Activated CD8-positive, alpha-beta memory T cell treated with anti-CD3 and anti-CD28 coated beads for 48 hours (primary cell): Measurements from ENCODE around the gene MRPS34.
"Not testable (repeated sequence)": the region's sequence is repeated elsewhere in the genome, so short reads cannot be mapped to it uniquely, and the experiment has no call there.

Experiments used
- DNase-seq, 3 experiments: peaks; one replicate each; pipeline ENCODE4 v3.0.0-alpha.2; 2020; ENCODE audit warnings: low read depth in 2 of 3, low spot score in 2 of 3

Gene MRPS34

GRCh38 chr16:1772908-1773702 is at the start of gene MRPS34:
Gene MRPS34 (minus strand): TSS chr16:1773134. CDS start chr16:1773119, 15 bp downstream.
- peak; percentile 65 to 77 (median 66) for DNase-seq

DNA sequence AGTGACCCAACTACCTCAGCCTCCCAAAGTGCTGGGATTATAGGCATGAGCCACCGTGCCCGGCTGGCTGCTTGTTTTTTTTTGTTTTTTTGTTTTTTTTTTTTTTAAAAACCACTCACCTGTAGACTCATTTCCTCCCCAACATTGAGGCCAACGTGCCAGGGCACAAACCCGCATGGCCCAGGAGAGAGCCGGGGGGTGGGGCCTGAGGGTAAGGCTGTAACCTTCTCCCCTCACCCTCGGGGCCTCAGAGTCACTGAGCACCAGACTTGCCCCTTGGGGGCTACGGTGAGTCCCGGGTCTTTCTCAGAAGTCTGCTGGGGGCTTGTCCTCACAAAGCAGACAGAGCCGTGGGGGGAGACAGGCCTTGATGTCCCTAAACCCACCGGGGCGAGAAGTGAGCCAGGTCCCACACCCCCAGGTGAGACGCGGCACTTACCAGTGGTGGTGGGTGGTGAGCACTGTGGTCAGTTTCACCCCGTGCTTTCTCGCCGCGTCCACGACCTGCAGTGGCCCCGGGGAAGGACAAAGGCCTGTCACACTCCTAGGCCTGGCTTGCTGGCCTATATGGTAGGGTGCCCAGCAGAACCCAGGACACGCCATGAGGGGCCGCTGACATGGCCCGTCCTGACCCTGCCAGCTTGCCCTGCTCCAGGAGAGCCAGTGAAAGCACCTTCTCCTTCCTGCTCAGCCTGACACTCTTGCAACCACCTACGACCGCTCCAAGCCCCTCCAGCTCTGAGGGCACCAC is 49.1 kb upstream of the MRPS34 start:
- DNase-seq, result no peak

DNA sequence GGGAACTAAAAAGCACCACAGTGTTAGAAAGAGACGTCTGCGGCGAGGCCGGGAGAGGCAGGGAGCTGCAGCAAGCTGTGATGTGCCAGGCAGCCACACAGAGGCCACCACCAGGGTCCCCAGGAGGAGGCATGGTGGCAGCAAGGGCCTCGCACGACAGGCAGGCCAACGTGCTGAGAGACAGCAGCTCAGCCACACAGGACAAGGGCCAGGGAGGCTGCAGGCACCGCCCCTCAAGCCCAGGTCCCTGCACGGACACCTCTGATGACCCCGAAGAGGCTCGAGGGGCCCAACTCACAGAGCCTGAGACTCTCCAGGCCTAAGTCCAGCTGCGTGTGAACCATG is 48.0 kb upstream of the MRPS34 start:
- no peak for DNase-seq

- DNase-seq, result no peak
Measured at GRCh38 chr16:1820096-1820945, 47.4 kb upstream of the MRPS34 start.

DNA sequence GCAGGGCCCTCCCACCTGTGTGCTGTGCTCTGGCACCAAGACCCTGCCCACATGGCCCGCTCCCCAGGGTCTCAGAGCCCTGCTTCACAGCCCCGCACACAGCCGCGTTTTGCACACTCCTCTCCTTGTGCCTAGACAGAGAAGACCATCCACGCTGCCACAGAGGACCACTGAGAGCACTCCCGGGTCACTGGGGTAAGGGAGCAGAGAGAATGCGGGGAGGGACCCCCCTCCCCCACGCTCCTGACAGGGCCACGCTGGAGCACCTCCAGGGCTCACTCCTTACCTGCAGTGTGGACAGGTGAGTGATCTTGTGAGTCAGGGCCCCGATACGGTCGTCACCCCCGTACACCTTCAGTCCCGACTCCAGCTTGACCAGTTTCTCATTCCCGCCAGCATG is 46.7 kb upstream of the MRPS34 start:
- no peak for DNase-seq

DNA sequence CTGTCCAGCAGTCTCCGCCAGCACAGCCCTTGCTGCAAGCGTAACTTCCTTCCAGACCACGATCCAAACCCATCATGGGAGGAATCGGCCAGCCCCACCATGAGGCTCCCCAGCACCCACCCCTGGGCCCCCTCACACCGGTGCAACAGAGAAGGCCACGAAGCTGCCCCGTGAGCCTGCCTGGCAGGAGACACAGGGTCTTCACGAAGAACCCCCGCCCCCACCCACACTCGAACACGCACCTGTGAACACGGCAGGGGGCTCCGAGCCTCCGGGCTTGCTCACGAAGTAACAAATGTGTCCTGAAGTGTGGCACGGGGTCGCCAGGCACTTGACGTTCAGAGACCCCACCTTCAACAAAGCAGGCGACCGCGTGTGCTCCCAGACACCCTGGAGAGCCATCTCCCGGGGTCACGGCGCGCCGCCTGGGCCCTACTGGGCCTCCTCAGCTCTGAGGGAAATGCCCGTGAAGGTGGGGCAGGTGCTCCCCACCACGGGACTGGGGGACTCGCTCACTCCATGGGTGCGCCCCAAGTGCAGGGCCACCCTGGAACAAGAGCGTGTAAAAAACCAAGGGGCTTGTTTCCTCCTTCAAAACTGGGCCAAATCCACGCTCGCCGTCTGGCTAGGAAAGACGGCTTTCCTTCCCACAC is 46.1 kb upstream of the MRPS34 start:
- no peak for DNase-seq

DNA sequence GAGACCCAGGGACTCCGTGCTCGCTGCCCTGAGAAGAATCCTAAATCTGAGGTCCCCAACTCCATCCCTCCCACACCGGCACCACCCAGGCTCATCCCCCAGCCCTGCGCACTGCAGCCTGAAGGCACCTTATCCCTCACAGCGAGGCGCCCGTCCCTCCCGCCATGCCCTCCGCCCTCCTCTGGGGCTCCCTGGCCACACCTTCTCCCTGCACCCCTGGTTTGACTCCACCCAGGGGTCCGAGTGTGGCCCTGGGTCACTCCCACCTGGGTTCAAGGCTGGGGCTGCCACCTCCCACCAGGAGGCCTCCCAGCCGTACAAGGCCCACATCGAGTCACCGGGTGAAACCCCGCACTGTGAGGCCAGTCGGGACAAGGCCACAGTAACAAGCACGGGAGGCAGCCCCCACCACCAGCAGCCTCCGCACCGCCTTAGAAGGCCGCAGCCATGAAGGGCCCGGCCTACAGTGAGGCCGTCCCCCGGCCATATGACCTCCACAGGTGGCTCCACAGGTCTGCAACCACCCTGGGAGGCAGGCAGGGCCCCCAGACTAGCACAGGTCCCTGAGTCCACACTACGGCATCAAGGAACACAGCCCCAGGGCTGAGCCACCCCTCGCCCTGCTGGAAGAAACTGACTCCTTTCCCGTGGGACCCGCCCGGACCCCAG is 45.4 kb upstream of the MRPS34 start:
- no peak for DNase-seq

GRCh38 chr16:1817716-1818115 is 44.8 kb upstream of the MRPS34 start:
- no peak for DNase-seq

DNA sequence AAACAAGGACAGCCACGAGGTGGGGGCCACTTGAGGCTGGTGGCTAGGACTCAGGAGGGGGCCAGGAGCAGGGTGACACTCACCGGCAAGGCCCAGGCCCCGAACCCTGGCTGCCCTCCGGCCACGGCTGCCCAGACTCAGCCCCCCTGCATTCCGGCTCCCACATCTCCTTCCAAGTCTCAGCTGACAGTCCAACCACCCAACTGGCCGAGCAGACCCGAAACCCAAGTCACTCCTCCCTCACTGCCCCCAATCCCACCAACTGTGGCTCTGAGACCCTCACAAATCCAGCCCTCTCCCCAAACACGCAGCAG is 44.3 kb upstream of the MRPS34 start:
- DNase-seq, result no peak

- DNase-seq, result no peak
Measured at GRCh38 chr16:1816396-1817275, 43.7 kb upstream of the MRPS34 start.

GRCh38 chr16:1815461-1815860 is 42.5 kb upstream of the MRPS34 start:
- DNase-seq, result no peak

DNA sequence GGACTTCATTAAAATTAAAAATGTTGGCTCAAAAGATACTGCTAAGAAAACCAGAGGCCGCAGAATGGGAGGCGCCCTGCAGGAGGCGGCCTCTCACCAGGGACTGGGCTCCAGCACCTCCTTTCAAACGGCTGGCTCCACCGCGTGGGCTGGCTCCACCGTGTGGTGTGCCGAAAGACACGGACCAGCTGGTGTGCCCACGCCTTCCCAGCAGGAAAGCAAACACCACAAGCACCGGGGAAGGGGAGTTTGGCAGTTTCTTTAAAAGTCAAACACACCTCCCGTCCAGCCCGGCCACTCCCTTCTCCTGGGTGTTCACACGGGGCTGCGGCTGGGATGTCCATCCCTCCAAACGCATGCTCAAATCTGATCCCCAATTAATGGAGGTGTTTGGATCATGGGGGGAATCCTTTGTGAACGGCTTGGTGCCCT is 39.8 kb upstream of the MRPS34 start:
- peak in 1 of 3 experiments; percentile 17 for DNase-seq

DNA sequence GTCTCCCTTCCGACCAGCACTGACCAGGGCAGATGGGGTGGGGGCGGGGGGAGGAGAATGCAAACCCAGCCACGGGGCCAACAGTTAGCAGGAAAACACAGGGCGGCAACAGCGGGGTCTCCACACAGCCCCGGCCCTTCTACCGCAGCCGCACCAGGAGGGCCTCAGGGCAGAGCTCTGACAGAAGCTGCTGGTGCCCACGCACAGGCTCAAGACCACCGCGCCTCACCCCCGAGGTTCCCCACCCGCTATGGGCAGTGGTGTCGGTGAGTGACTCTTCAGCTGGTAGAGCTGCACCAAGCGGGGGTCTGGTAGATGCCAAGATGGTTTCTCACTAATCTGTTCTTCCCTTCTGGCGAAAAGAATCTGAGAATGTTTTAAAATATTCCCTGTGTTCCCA is 37.6 kb upstream of the MRPS34 start:
- DNase-seq, result no peak

DNA sequence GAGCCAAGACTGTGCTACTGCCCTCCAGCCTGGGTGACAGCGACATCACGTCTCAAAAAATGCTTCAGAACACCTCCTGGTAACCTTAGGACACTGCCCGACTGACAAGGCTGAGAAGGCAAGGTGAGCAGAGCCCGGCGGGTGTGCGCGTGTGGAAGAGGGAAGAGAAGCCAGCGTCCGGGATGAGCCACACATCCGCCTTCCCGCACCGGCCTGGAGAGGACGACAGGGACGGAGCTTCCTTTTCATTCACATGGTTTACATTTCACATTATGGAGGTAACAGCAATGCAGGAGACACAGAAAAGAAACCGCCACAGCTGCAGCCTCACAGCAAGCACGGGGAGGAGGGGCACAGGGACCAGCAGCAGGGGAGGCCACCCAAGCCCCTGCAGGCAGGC is 37.2 kb upstream of the MRPS34 start:
- no peak for DNase-seq

DNA sequence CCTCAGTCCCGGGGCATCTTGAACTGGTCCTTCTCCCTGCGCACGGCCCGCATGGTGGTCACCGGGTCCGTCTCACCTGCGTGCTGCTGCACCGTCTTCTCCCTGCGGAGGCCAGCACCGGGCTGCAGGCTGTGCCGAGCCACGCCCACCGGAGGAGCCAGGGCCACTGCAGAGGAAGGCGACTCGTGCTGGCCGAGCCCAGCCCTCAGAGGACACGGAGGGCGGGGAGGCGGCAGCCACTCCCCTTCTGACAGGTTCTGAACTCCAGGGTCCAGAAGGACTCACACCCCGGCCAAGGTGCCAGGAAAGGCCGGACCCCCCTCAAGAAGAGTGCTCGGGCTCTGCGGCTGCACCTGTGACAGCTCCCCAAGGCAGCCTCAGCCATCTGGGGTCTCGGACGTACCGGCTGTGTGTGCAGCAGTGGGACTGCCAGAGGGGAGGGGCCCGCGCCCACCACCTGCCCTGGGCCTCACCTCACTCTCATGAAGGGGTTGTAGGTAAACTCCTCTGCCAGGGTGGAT is 36.4 kb upstream of the MRPS34 start:
- no peak for DNase-seq

- DNase-seq, result no peak
Measured at GRCh38 chr16:1808691-1809090, 35.8 kb upstream of the MRPS34 start.

- DNase-seq, result no peak
Measured at GRCh38 chr16:1807626-1808025, 34.7 kb upstream of the MRPS34 start.

- no peak for DNase-seq
Measured at GRCh38 chr16:1800701-1801100, 27.8 kb upstream of the MRPS34 start.

DNA sequence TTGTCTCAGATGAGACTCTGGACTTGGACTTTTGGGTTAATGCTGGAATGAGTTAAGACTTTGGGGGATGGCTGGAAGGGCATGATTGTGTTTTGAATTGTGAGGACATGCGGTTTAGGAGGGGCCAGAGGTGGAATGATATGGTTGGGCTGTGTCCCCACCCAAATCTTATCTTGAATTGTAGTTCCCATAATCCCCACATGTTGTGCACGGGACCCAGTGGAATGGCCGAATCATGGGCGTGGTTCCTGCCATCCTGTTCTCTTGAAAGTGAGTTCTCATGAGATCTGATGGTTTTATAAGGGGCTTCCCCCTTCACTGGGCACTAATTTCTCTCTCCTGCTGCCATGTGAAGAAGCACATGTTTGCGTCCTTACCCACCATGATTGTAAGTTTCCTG is 26.3 kb upstream of the MRPS34 start:
- not testable (repeated sequence) for DNase-seq
